ENCODE data around the gene LAMC2.

- no peak for TF ChIP-seq CTCF (IDR thresholded peaks at IDR 0.05)
- no peak for TF ChIP-seq POLR2AphosphoS5 (IDR thresholded peaks at IDR 0.05)
These were observed 60.4 kb downstream of the LAMC2 start for GRCh38 chr1:183246436-183246835.

Measured in prostate gland (tissue), 2 donors.